ENCODE measurements around the gene ZNF48.
A peak's percentile ranks its signal among the peaks of the same experiment; 100 is the strongest.

Gene ZNF48

GRCh38 chr16:30399435-30400186, 4.4 kb downstream of the ZNF48 start:
- Histone ChIP-seq H3K27me3 (ENCODE audit: low read length) (no peaks in the 10 kb centered on the region), H3K9ac (ENCODE audit: low read length) (peak overlapping the region; percentile 23), H3K4me2 (ENCODE audit: low read depth, low read length, poor library complexity, severe bottlenecking) (peak overlapping the region; percentile 39), H3K27ac (ENCODE audit: low read depth, low read length) (no peak overlapping the region), H3K4me3 (ENCODE audit: insufficient read depth, low read length, poor library complexity, severe bottlenecking) (no peak overlapping the region), H4K20me1 (ENCODE audit: low read depth, low read length) (no peaks in the 10 kb centered on the region), H3K36me3 (ENCODE audit: low read length) (no peaks in the 10 kb centered on the region), H2AFZ (ENCODE audit: low read depth, low read length, severe bottlenecking) (no peak overlapping the region), H3F3A (ENCODE audit: insufficient read depth) (peaks cover 8% of the 10 kb centered on the region; the same call in 1 of the 2 replicates), H3K9me3 (ENCODE audit: insufficient read depth, low read length) (no peaks in the 10 kb centered on the region), H3K79me2 (ENCODE audit: insufficient read depth, low read length) (peaks cover 13% of the 10 kb centered on the region; the same call in 1 of the 2 replicates), H3K9me2 (replicated peaks; ENCODE audit: insufficient read depth, low read length) (no peaks in the 10 kb centered on the region)
- TF ChIP-seq EZH2phosphoT487 (conservative IDR thresholded peaks at IDR 0.05; ENCODE audit: low read length) (no peak), CTCF (IDR thresholded peaks at IDR 0.05; ENCODE audit: insufficient read depth, low read length, poor library complexity, severe bottlenecking) (no peak)

GRCh38 chr16:30401768-30402425, 6.7 kb downstream of the ZNF48 start:
- Histone ChIP-seq H3K36me3 (ENCODE audit: low read length) (no peaks in the 10 kb centered on the region), H3K27ac (ENCODE audit: low read depth, low read length) (no peak overlapping the region), H3K9ac (ENCODE audit: low read length) (no peak overlapping the region), H3K27me3 (ENCODE audit: low read length) (no peaks in the 10 kb centered on the region), H3K4me3 (ENCODE audit: insufficient read depth, low read length, poor library complexity, severe bottlenecking) (no peak overlapping the region), H4K20me1 (ENCODE audit: low read depth, low read length) (no peaks in the 10 kb centered on the region), H2AFZ (ENCODE audit: low read depth, low read length, severe bottlenecking) (no peak overlapping the region), H3F3A (ENCODE audit: insufficient read depth) (0 out of 2 replicates have a peak, but pooled peaks cover 7% of the 10 kb centered on the region), H3K4me2 (ENCODE audit: low read depth, low read length, poor library complexity, severe bottlenecking) (no peak overlapping the region), H3K9me3 (ENCODE audit: insufficient read depth, low read length) (no peaks in the 10 kb centered on the region), H3K9me2 (replicated peaks; ENCODE audit: insufficient read depth, low read length) (no peaks in the 10 kb centered on the region), H3K79me2 (ENCODE audit: insufficient read depth, low read length) (0 out of 2 replicates have a peak, but pooled peaks cover 2% of the 10 kb centered on the region)
- TF ChIP-seq EZH2phosphoT487 (conservative IDR thresholded peaks at IDR 0.05; ENCODE audit: low read length) (no peak), CTCF (IDR thresholded peaks at IDR 0.05; ENCODE audit: insufficient read depth, low read length, poor library complexity, severe bottlenecking) (no peak)

DNA sequence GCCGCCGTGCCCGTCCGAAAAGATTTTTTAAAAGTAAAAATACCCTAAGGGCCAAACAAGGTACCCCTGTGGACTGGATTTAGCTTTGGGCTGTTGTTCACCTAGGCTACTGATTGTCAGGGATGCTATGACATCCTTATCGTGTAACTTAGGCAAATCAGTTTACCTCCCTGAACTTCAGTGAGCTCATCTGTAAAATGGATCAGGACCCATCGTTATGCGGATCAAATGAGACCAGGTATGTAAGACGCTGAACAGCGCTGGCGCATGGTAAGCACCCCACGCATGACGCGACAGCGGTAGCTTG, 11.5 kb downstream of the ZNF48 start:
- Histone ChIP-seq H3K36me3 (ENCODE audit: low read length) (no peaks in the 10 kb centered on the region), H2AFZ (ENCODE audit: low read depth, low read length, severe bottlenecking) (peak overlapping the region; percentile 13), H3K79me2 (ENCODE audit: insufficient read depth, low read length) (no peaks in the 10 kb centered on the region), H3K9ac (ENCODE audit: low read length) (peak overlapping the region; percentile 72), H3K27ac (ENCODE audit: low read depth, low read length) (no peak overlapping the region), H4K20me1 (ENCODE audit: low read depth, low read length) (no peaks in the 10 kb centered on the region), H3K9me2 (replicated peaks; ENCODE audit: insufficient read depth, low read length) (no peaks in the 10 kb centered on the region), H3K9me3 (ENCODE audit: insufficient read depth, low read length) (no peaks in the 10 kb centered on the region), H3K4me2 (ENCODE audit: low read depth, low read length, poor library complexity, severe bottlenecking) (peak overlapping the region; percentile 75), H3K27me3 (ENCODE audit: low read length) (no peaks in the 10 kb centered on the region), H3F3A (ENCODE audit: insufficient read depth) (peaks cover 18% of the 10 kb centered on the region), H3K4me3 (ENCODE audit: insufficient read depth, low read length, poor library complexity, severe bottlenecking) (peak overlapping the region; percentile 96)
- TF ChIP-seq CTCF (IDR thresholded peaks at IDR 0.05; ENCODE audit: insufficient read depth, low read length, poor library complexity, severe bottlenecking): no peak
- no peak for TF ChIP-seq EZH2phosphoT487 (conservative IDR thresholded peaks at IDR 0.05; ENCODE audit: low read length)
